HepG2 (cell line): ENCODE measurements around the gene ZSCAN21. TPM values are rescaled to one million over a fixed set of nuclear protein-coding genes. Genes with fewer than 3 reads are reported as not detected.

Source experiments
- AGO1 ChIP-seq: fragments of 200-400 bp; formaldehyde crosslinking; IDR thresholded peaks from 2 replicates; pipeline ENCODE4 v1.6.1; 2017; ENCODE audit warnings: mild to moderate bottlenecking, low read depth, low read length, moderate library complexity; ENCODE audit not compliant: poor library complexity, severe bottlenecking
- FOXK2 ChIP-seq: fragments of 450-650 bp; IDR thresholded peaks from 2 replicates; pipeline ENCODE4 v1.6.1; 2016
- NR2F2 ChIP-seq: IDR thresholded peaks from 2 replicates; pipeline ENCODE4 v1.6.1; 2012; ENCODE audit warnings: low read depth, inconsistent platforms, borderline replicate concordance
- RNF219 ChIP-seq: sonication (generic); formaldehyde crosslinking; IDR thresholded peaks from 2 replicates; pipeline ENCODE4 v1.5.0; 2020; ENCODE audit warnings: mild to moderate bottlenecking, missing genetic modification reagents
- TARDBP ChIP-seq: sonication (generic); formaldehyde crosslinking; IDR thresholded peaks from 2 replicates; pipeline ENCODE4 v1.8.0; 2022; ENCODE audit warnings: mild to moderate bottlenecking, missing genetic modification reagents
- ZBTB20 ChIP-seq: sonication (generic); formaldehyde crosslinking; IDR thresholded peaks from 2 replicates; pipeline ENCODE4 v1.8.1; 2023; ENCODE audit warnings: missing genetic modification reagents, low read depth, mild to moderate bottlenecking, borderline replicate concordance
- ZFP36L1 ChIP-seq: sonication (generic); formaldehyde crosslinking; IDR thresholded peaks from 2 replicates; pipeline ENCODE4 v1.8.0; 2022; ENCODE audit warnings: mild to moderate bottlenecking, missing genetic modification reagents, moderate library complexity
- ZNF205 ChIP-seq: IDR thresholded peaks from 2 replicates; pipeline ENCODE4 v1.6.1; 2018; ENCODE audit warnings: missing biosample characterization, missing genetic modification reagents
- ZSCAN21 ChIP-seq: sonication (generic); formaldehyde crosslinking; IDR thresholded peaks from 2 replicates; pipeline ENCODE4 v1.8.0; 2022; ENCODE audit warnings: mild to moderate bottlenecking, missing genetic modification reagents, moderate library complexity, borderline replicate concordance
- ZSCAN9 ChIP-seq: IDR thresholded peaks from 2 replicates; pipeline ENCODE4 v1.6.1; 2016; ENCODE audit warnings: borderline replicate concordance
- ZZZ3 ChIP-seq: sonication (generic); formaldehyde crosslinking; IDR thresholded peaks from 2 replicates; pipeline ENCODE4 v1.4.0; 2020; ENCODE audit warnings: missing genetic modification reagents, mild to moderate bottlenecking, borderline replicate concordance
- polyA plus RNA-seq, 8 experiments: library from polyadenylated mRNA; depleted of rRNA in 3 of 8; stranded (reverse) in 7 of 8; unstranded in 1 of 8; fragments of >200 nt; fragmentation: Illumina TruSeq in 4 of 8; extraction: Trizol in 4 of 8; gene quantifications; 2 replicates each; pipeline versions ENCODE4 v1.2.1 to v1.2.3, GENCODE V29; 2011 to 2016; ENCODE audit warnings: low read depth in 4 of 8, missing spikeins in 1 of 8, mixed read lengths in 1 of 8; ENCODE audit not compliant: insufficient read depth in 1 of 8
- total RNA-seq, 5 experiments: library from RNA; depleted of rRNA; stranded (reverse); fragments of >200 nt; fragmentation: Illumina TruSeq; extraction: Trizol; gene quantifications; 2 replicates each; pipeline ENCODE4 v1.2.3, GENCODE V29; 2016; ENCODE audit warnings: low read depth in 1 of 5
- TF ChIP-seq, protein P1 (sequence below): IDR thresholded peaks from 2 replicates; pipeline ENCODE4 v1.6.1; 2016
- TF ChIP-seq, protein P2 (sequence below): sonication (generic); formaldehyde crosslinking; IDR thresholded peaks from 2 replicates; pipeline ENCODE4 v1.4.0; 2020; ENCODE audit warnings: missing genetic modification reagents
- TF ChIP-seq, protein P3 (sequence below), 2 experiments: sonication (generic) in 1 of 2; formaldehyde crosslinking in 1 of 2; IDR thresholded peaks; 2 replicates each; pipeline versions ENCODE4 v1.5.1 to v1.6.1; 2011 to 2020; ENCODE audit warnings: borderline replicate concordance in 1 of 2, low read depth in 1 of 2, low read length in 1 of 2, mild to moderate bottlenecking in 1 of 2, missing genetic modification reagents in 1 of 2, moderate library complexity in 1 of 2
- TF ChIP-seq, protein P4 (sequence below): sonication (generic); formaldehyde crosslinking; conservative IDR thresholded peaks from 2 replicates; pipeline ENCODE4 v1.4.0; 2020; ENCODE audit warnings: missing genetic modification reagents
- TF ChIP-seq, protein P5 (sequence below): fragments of 450-650 bp; IDR thresholded peaks from 2 replicates; pipeline ENCODE4 v1.6.1; 2017
- TF ChIP-seq, protein P6 (sequence below): fragments of 450-650 bp; IDR thresholded peaks from 2 replicates; pipeline ENCODE4 v1.6.1; 2016

ZSCAN21 gene
- total and polyA plus RNA-seq, 2 of the 13 experiments (the other 11 are each of a cell fraction or from before 2014, with no cell fraction given) = 7.0 to 10.0 TPM

- TF ChIP-seq ZBTB20 (CRISPR knock-in tag) (no peak), ZSCAN9 (CRISPR knock-in tag) (no peak), ZSCAN21 (no peak), RNF219 (CRISPR knock-in tag) (no peak), ZFP36L1 (CRISPR knock-in tag) (no peak), TARDBP (CRISPR knock-in tag) (no peak), AGO1 (no peak), ZZZ3 (no peak), FOXK2 (peak; percentile 94), NR2F2 (peak; percentile 68), ZNF205 (CRISPR knock-in tag) (no peak)
- TF ChIP-seq, protein P1, sequence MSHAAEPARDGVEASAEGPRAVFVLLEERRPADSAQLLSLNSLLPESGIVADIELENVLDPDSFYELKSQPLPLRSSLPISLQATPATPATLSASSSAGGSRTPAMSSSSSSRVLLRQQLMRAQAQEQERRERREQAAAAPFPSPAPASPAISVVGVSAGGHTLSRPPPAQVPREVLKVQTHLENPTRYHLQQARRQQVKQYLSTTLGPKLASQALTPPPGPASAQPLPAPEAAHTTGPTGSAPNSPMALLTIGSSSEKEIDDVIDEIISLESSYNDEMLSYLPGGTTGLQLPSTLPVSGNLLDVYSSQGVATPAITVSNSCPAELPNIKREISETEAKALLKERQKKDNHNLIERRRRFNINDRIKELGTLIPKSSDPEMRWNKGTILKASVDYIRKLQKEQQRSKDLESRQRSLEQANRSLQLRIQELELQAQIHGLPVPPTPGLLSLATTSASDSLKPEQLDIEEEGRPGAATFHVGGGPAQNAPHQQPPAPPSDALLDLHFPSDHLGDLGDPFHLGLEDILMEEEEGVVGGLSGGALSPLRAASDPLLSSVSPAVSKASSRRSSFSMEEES (CRISPR knock-in tag) = no peak
- TF ChIP-seq, protein P2, sequence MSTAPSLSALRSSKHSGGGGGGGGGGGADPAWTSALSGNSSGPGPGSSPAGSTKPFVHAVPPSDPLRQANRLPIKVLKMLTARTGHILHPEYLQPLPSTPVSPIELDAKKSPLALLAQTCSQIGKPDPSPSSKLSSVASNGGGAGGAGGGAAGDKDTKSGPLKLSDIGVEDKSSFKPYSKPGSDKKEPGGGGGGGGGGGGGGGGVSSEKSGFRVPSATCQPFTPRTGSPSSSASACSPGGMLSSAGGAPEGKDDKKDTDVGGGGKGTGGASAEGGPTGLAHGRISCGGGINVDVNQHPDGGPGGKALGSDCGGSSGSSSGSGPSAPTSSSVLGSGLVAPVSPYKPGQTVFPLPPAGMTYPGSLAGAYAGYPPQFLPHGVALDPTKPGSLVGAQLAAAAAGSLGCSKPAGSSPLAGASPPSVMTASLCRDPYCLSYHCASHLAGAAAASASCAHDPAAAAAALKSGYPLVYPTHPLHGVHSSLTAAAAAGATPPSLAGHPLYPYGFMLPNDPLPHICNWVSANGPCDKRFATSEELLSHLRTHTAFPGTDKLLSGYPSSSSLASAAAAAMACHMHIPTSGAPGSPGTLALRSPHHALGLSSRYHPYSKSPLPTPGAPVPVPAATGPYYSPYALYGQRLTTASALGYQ (CRISPR knock-in tag) = peak; percentile 47; the same call in 1 of the 2 replicates
- TF ChIP-seq, protein P3, sequence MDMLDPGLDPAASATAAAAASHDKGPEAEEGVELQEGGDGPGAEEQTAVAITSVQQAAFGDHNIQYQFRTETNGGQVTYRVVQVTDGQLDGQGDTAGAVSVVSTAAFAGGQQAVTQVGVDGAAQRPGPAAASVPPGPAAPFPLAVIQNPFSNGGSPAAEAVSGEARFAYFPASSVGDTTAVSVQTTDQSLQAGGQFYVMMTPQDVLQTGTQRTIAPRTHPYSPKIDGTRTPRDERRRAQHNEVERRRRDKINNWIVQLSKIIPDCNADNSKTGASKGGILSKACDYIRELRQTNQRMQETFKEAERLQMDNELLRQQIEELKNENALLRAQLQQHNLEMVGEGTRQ (IDR thresholded peaks at IDR 0.05; ENCODE audit: low read depth, low read length) = no peak
- TF ChIP-seq, protein P3 (CRISPR knock-in tag; IDR thresholded peaks at IDR 0.05; ENCODE audit: borderline replicate concordance) = no peak
- TF ChIP-seq, protein P4, sequence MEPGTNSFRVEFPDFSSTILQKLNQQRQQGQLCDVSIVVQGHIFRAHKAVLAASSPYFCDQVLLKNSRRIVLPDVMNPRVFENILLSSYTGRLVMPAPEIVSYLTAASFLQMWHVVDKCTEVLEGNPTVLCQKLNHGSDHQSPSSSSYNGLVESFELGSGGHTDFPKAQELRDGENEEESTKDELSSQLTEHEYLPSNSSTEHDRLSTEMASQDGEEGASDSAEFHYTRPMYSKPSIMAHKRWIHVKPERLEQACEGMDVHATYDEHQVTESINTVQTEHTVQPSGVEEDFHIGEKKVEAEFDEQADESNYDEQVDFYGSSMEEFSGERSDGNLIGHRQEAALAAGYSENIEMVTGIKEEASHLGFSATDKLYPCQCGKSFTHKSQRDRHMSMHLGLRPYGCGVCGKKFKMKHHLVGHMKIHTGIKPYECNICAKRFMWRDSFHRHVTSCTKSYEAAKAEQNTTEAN (CRISPR knock-in tag) = 0 out of 2 replicates have a peak, but pooled peaks have one; percentile 22
- TF ChIP-seq, protein P5, sequence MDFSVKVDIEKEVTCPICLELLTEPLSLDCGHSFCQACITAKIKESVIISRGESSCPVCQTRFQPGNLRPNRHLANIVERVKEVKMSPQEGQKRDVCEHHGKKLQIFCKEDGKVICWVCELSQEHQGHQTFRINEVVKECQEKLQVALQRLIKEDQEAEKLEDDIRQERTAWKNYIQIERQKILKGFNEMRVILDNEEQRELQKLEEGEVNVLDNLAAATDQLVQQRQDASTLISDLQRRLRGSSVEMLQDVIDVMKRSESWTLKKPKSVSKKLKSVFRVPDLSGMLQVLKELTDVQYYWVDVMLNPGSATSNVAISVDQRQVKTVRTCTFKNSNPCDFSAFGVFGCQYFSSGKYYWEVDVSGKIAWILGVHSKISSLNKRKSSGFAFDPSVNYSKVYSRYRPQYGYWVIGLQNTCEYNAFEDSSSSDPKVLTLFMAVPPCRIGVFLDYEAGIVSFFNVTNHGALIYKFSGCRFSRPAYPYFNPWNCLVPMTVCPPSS = no peak
- TF ChIP-seq, protein P6, sequence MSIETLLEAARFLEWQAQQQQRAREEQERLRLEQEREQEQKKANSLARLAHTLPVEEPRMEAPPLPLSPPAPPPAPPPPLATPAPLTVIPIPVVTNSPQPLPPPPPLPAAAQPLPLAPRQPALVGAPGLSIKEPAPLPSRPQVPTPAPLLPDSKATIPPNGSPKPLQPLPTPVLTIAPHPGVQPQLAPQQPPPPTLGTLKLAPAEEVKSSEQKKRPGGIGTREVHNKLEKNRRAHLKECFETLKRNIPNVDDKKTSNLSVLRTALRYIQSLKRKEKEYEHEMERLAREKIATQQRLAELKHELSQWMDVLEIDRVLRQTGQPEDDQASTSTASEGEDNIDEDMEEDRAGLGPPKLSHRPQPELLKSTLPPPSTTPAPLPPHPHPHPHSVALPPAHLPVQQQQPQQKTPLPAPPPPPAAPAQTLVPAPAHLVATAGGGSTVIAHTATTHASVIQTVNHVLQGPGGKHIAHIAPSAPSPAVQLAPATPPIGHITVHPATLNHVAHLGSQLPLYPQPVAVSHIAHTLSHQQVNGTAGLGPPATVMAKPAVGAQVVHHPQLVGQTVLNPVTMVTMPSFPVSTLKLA = no peak
These were observed 29.5 kb downstream of the ZSCAN21 start (continued) for GRCh38 chr7:100079024-100079560.
